Hematopoietic multipotent progenitor cell treated with erythropoietin and hydrocortisone succinate and interleukin-3 and kit ligand, for 6 days (in vitro differentiated cells): Measurements from ENCODE around the gene SH3BP5.
"Not testable (repeated sequence)": the region's sequence is repeated elsewhere in the genome, so short reads cannot be mapped to it uniquely, and the experiment has no call there.

Source experiments
- DNase-seq: peaks from one replicate; pipeline ENCODE4 v3.0.0-alpha.2; 2015

SH3BP5 gene

GRCh38 chr3:15332405-15333098, at the start of gene SH3BP5:
Gene SH3BP5 (minus strand): TSS chr3:15332586. CDS start chr3:15332408, 178 bp downstream.
- peak; percentile 76 for DNase-seq

- no peak for DNase-seq
Observed at GRCh38 chr3:15380980-15381890, 48.8 kb upstream of the SH3BP5 start.

- peak; percentile 99 for DNase-seq
Observed at GRCh38 chr3:15377961-15378791, 45.8 kb upstream of the SH3BP5 start.

- DNase-seq = no peak
Observed at GRCh38 chr3:15375461-15376000, 43.1 kb upstream of the SH3BP5 start.

GRCh38 chr3:15372918-15373317, 40.5 kb upstream of the SH3BP5 start:
- no peak for DNase-seq

GRCh38 chr3:15368561-15369135, 36.3 kb upstream of the SH3BP5 start:
- DNase-seq = no peak

- DNase-seq = no peak
Observed at GRCh38 chr3:15367059-15367458, 34.7 kb upstream of the SH3BP5 start.

- DNase-seq = not testable (repeated sequence)
Observed at GRCh38 chr3:15364078-15364477, 31.7 kb upstream of the SH3BP5 start.

GRCh38 chr3:15361494-15362214, 29.3 kb upstream of the SH3BP5 start:
- DNase-seq = no peak

GRCh38 chr3:15360788-15361493, 28.6 kb upstream of the SH3BP5 start:
- no peak for DNase-seq

- no peak for DNase-seq
Observed at GRCh38 chr3:15359677-15360397, 27.5 kb upstream of the SH3BP5 start.

- DNase-seq = not testable (repeated sequence)
Observed at GRCh38 chr3:15356651-15357061, 24.3 kb upstream of the SH3BP5 start.

- no peak for DNase-seq
Observed at GRCh38 chr3:15356176-15356575, 23.8 kb upstream of the SH3BP5 start.

- no peak for DNase-seq
Observed at GRCh38 chr3:15355086-15355485, 22.7 kb upstream of the SH3BP5 start.

GRCh38 chr3:15354485-15354884, 22.1 kb upstream of the SH3BP5 start:
- no peak for DNase-seq

GRCh38 chr3:15350141-15350540, 17.8 kb upstream of the SH3BP5 start:
- DNase-seq = no peak

GRCh38 chr3:15349438-15349837, 17.1 kb upstream of the SH3BP5 start:
- not testable (repeated sequence) for DNase-seq

- no peak for DNase-seq
Observed at GRCh38 chr3:15348246-15348645, 15.9 kb upstream of the SH3BP5 start.

- no peak for DNase-seq
Observed at GRCh38 chr3:15347737-15348110, 15.3 kb upstream of the SH3BP5 start.

- no peak for DNase-seq
Observed at GRCh38 chr3:15347063-15347736, 14.8 kb upstream of the SH3BP5 start.
